ENCODE results near the gene GZF1.

GZF1 gene

GRCh38 chr20:23370873-23371272, 8.9 kb downstream of the GZF1 start:
- no peak overlapping the region for H3K4me3 ChIP-seq (ENCODE audit: low read depth in 1 of 2, low read length in 1 of 2)
- TF ChIP-seq CTCF (IDR thresholded peaks at IDR 0.05) = no peak
- peaks cover 69% of the 10 kb centered on the region for H3K36me3 ChIP-seq
- no peak overlapping the region for H3K27ac ChIP-seq
- H3K27me3 ChIP-seq = no peaks in the 10 kb centered on the region
- H3K4me1 ChIP-seq (ENCODE audit: control insufficient read depth in 1 of 2, insufficient read depth in 1 of 2, low read depth in 1 of 2, low read length in 1 of 2) = peaks cover 11 to 13% of the 10 kb centered on the region in 2 experiments
- H3K9me3 ChIP-seq = no peaks in the 10 kb centered on the region

- Histone ChIP-seq H3K4me3 (ENCODE audit: low read depth in 1 of 2, low read length in 1 of 2) (no peak overlapping the region), H3K36me3 (peaks cover 75% of the 10 kb centered on the region), H3K4me1 (ENCODE audit: control insufficient read depth in 1 of 2, insufficient read depth in 1 of 2, low read depth in 1 of 2, low read length in 1 of 2) (peaks cover 5 to 7% of the 10 kb centered on the region in 2 experiments), H3K27me3 (no peaks in the 10 kb centered on the region), H3K27ac (peak overlapping the region; percentile 25), H3K9me3 (no peaks in the 10 kb centered on the region)
- no peak for TF ChIP-seq CTCF (IDR thresholded peaks at IDR 0.05)
Measured at GRCh38 chr20:23371496-23371895, 9.5 kb downstream of the GZF1 start.

DNA sequence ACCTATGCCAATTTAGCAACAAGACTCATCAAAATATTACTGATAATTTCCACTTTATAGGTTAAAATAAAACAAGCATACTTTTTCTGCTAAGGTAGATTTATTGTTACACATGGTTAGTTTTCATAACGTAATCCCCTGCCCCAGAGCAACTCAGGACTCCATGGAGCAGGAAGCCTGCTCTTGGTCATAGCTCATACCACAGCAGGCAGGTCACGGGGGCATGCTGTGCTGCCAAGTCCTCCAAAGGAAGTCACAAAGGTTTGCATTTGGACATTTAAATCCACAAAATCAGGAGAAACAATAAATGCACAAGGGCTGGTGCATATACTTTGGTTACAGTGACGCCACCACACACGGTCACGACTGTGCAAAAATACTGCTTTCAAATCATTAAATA, 12.5 kb downstream of the GZF1 start:
- Histone ChIP-seq H3K4me3 (ENCODE audit: low read depth in 1 of 2, low read length in 1 of 2) (no peak overlapping the region), H3K9me3 (no peaks in the 10 kb centered on the region), H3K36me3 (peaks cover 74% of the 10 kb centered on the region), H3K4me1 (ENCODE audit: control insufficient read depth in 1 of 2, insufficient read depth in 1 of 2, low read depth in 1 of 2, low read length in 1 of 2) (peaks cover 4 to 7% of the 10 kb centered on the region in 2 experiments), H3K27ac (no peak overlapping the region), H3K27me3 (no peaks in the 10 kb centered on the region)
- TF ChIP-seq CTCF (IDR thresholded peaks at IDR 0.05) = no peak

GRCh38 chr20:23375827-23376226, 13.8 kb downstream of the GZF1 start:
- H3K36me3 ChIP-seq = peaks cover 63% of the 10 kb centered on the region
- no peaks in the 10 kb centered on the region for H3K9me3 ChIP-seq
- no peak overlapping the region for H3K4me3 ChIP-seq (ENCODE audit: low read depth in 1 of 2, low read length in 1 of 2)
- H3K27ac ChIP-seq = no peak overlapping the region
- H3K27me3 ChIP-seq = no peaks in the 10 kb centered on the region
- H3K4me1 ChIP-seq (ENCODE audit: control insufficient read depth in 1 of 2, insufficient read depth in 1 of 2, low read depth in 1 of 2, low read length in 1 of 2) = peaks cover 10 to 14% of the 10 kb centered on the region in 2 experiments
- no peak for TF ChIP-seq CTCF (IDR thresholded peaks at IDR 0.05)

- Histone ChIP-seq H3K4me3 (ENCODE audit: low read depth in 1 of 2, low read length in 1 of 2) (no peak overlapping the region), H3K4me1 (ENCODE audit: control insufficient read depth in 1 of 2, insufficient read depth in 1 of 2, low read depth in 1 of 2, low read length in 1 of 2) (peaks cover 10 to 14% of the 10 kb centered on the region in 2 experiments), H3K36me3 (peaks cover 32% of the 10 kb centered on the region), H3K27me3 (no peaks in the 10 kb centered on the region), H3K27ac (peak overlapping the region; percentile 42), H3K9me3 (no peaks in the 10 kb centered on the region)
- TF ChIP-seq CTCF (IDR thresholded peaks at IDR 0.05) = no peak
Measured at GRCh38 chr20:23379772-23380171, 17.8 kb downstream of the GZF1 start.

GRCh38 chr20:23381876-23382275, 19.9 kb downstream of the GZF1 start:
- peaks cover 12% of the 10 kb centered on the region for H3K36me3 ChIP-seq

More at GRCh38 chr20:23381876-23382275, 19.9 kb downstream of the GZF1 start:
- no peaks in the 10 kb centered on the region for H3K9me3 ChIP-seq
- TF ChIP-seq CTCF (IDR thresholded peaks at IDR 0.05) = no peak
- no peak overlapping the region for H3K27ac ChIP-seq
- peaks cover 10 to 19% of the 10 kb centered on the region in 2 experiments for H3K4me1 ChIP-seq (ENCODE audit: control insufficient read depth in 1 of 2, insufficient read depth in 1 of 2, low read depth in 1 of 2, low read length in 1 of 2)
- no peak overlapping the region for H3K4me3 ChIP-seq (ENCODE audit: low read depth in 1 of 2, low read length in 1 of 2)
- H3K27me3 ChIP-seq = no peaks in the 10 kb centered on the region
